Measurements from ENCODE around the gene GPX8. TPM values are rescaled to one million over a fixed set of nuclear protein-coding genes. Genes with fewer than 3 reads are reported as not detected.

Gene GPX8
- total RNA-seq, 6 donors from 2014 or later, result 2.1 to 15.5 (median 4.3) TPM

GRCh38 chr5:55188656-55189540 is 28.9 kb downstream of the GPX8 start:
- Histone ChIP-seq H3K4me3 (no peak overlapping the region), H3K4me1 (no peaks in the 10 kb centered on the region), H3K27me3 (peaks cover 0 to 4% (median 2%) of the 10 kb centered on the region in 4 donors), H3K36me3 (no peaks in the 10 kb centered on the region), H3K9me3 (no peaks in the 10 kb centered on the region), H3K27ac (no peak overlapping the region)
- DNase-seq (no peak), ATAC-seq (ENCODE audit: low FRiP score in 2 of 2) (no peak)
- TF ChIP-seq EP300 (IDR thresholded peaks at IDR 0.05), result no peak
- TF ChIP-seq POLR2AphosphoS5 (IDR thresholded peaks at IDR 0.05), result no peak
- WGBS, 2 donors, result 52 to 54% methylated on average over 6 of the region's 6 CpGs

GRCh38 chr5:55191165-55191564 is 31.2 kb downstream of the GPX8 start:
- TF ChIP-seq CTCF (IDR thresholded peaks at IDR 0.05) (no peak), POLR2AphosphoS5 (IDR thresholded peaks at IDR 0.05) (no peak), POLR2A (IDR thresholded peaks at IDR 0.05) (no peak)

GRCh38 chr5:55205001-55205400 is 45.0 kb downstream of the GPX8 start:
- 34 to 35% methylated on average over 2 of the region's 2 CpGs for WGBS, 2 donors
- H3K9me3 ChIP-seq, result no peaks in the 10 kb centered on the region
- TF ChIP-seq CTCF (IDR thresholded peaks at IDR 0.05) (no peak), EP300 (IDR thresholded peaks at IDR 0.05) (no peak), POLR2AphosphoS5 (IDR thresholded peaks at IDR 0.05) (no peak), POLR2A (IDR thresholded peaks at IDR 0.05) (no peak)

More at GRCh38 chr5:55191165-55191564, 31.2 kb downstream of the GPX8 start:
- H3K36me3 ChIP-seq, result no peaks in the 10 kb centered on the region
- peaks cover 0 to 4% (median 2%) of the 10 kb centered on the region in 4 donors for H3K27me3 ChIP-seq
- H3K4me1 ChIP-seq, result no peaks in the 10 kb centered on the region
- DNase-seq (no peak), ATAC-seq (ENCODE audit: low FRiP score in 2 of 2) (no peak)
- WGBS, 2 donors, result 50 to 81% methylated on average over 2 of the region's 2 CpGs
- no peak overlapping the region for H3K4me3 ChIP-seq
- no peaks in the 10 kb centered on the region for H3K9me3 ChIP-seq
- H3K27ac ChIP-seq, result no peak overlapping the region

GRCh38 chr5:55211184-55211874 is 51.4 kb downstream of the GPX8 start:
- no peaks in the 10 kb centered on the region for H3K36me3 ChIP-seq
- H3K9me3 ChIP-seq, result no peaks in the 10 kb centered on the region
- H3K27ac ChIP-seq, result no peak overlapping the region
- H3K4me3 ChIP-seq, result no peak overlapping the region
- DNase-seq (no peak), ATAC-seq (ENCODE audit: low FRiP score in 2 of 2) (no peak)
- no peak for TF ChIP-seq CTCF (IDR thresholded peaks at IDR 0.05)
- TF ChIP-seq EP300 (IDR thresholded peaks at IDR 0.05), result no peak
- TF ChIP-seq POLR2AphosphoS5 (IDR thresholded peaks at IDR 0.05), result no peak
- no peak for TF ChIP-seq POLR2A (IDR thresholded peaks at IDR 0.05)
- no peaks in the 10 kb centered on the region for H3K27me3 ChIP-seq
- no peaks in the 10 kb centered on the region for H3K4me1 ChIP-seq
- 82 to 94% methylated on average over 2 of the region's 2 CpGs for WGBS, 2 donors

More at GRCh38 chr5:55205001-55205400, 45.0 kb downstream of the GPX8 start:
- no peaks in the 10 kb centered on the region for H3K27me3 ChIP-seq
- H3K4me1 ChIP-seq, result no peaks in the 10 kb centered on the region
- H3K36me3 ChIP-seq, result no peaks in the 10 kb centered on the region
- no peak for ATAC-seq (ENCODE audit: low FRiP score in 2 of 2)
- H3K27ac ChIP-seq, result no peak overlapping the region
- H3K4me3 ChIP-seq, result no peak overlapping the region
- no peak for DNase-seq

Small RNA genes lying within 50 kb of the gene (small RNA-seq; reads per million reads assigned to genes)
- 3.1 to 20.4 (median 7.9) reads per million in 4 donors for gene MIR449A
- gene MIR449B, result 0.43 to 2.7 (median 0.57) reads per million in 4 donors
- gene MIR449C, result 14.5 to 138 (median 48.4) reads per million in 4 donors

Other genes with a start within 250 kb of the GPX8 start
- 10 to 100 TPM in 1 of 6 donors, 1 to 10 TPM in 3, under 1 TPM in 1, not detected in 1; 0.86 to 10.3 (median 2.0) TPM for gene ESM1, start 174.6 kb upstream of the GPX8 start, total RNA-seq
- gene GZMK, start 135.9 kb upstream of the GPX8 start, total RNA-seq, result 1 to 10 TPM in 5 of 6 donors, not detected in 1; 1.0 to 4.8 (median 2.1) TPM
- gene GZMA, start 57.5 kb upstream of the GPX8 start, total RNA-seq, result 1 to 10 TPM in 5 of 6 donors, under 1 TPM in 1; 0.67 to 6.5 (median 5.0) TPM
- gene CDC20B, start 13.0 kb downstream of the GPX8 start, total RNA-seq, result 1 to 10 TPM in 3 of 6 donors, under 1 TPM in 3; 0.09 to 5.5 (median 1.5) TPM
- 1 to 10 TPM in 1 of 6 donors, under 1 TPM in 3, not detected in 2; 0.22 to 2.2 (median 0.45) TPM for gene MCIDAS, start 67.1 kb downstream of the GPX8 start, total RNA-seq
- gene CCNO, start 73.4 kb downstream of the GPX8 start, total RNA-seq, result 1 to 10 TPM in 4 of 6 donors, under 1 TPM in 1, not detected in 1; 0.31 to 8.5 (median 2.4) TPM
- gene DHX29, start 147.5 kb downstream of the GPX8 start, total RNA-seq, result 10 to 100 TPM; 19.5 to 36.7 (median 24.1) TPM
- 100 to 1,000 TPM in 2 of 6 donors, 10 to 100 TPM in 4; 44.1 to 179 (median 61.6) TPM for gene MTREX, start 147.8 kb downstream of the GPX8 start, total RNA-seq